Activated gamma-delta T cell treated with anti-CD3 and anti-CD28 coated beads, Interleukin-2, amount 50 U/mL, for 16 hours (primary cell): ENCODE data around the gene RAP1A.

Source experiments
- DNase-seq: peaks from one replicate; pipeline ENCODE4 v3.0.0-alpha.2; 2020; ENCODE audit warnings: low read depth

The RAP1A gene

GRCh38 chr1:111720274-111720976, 100.8 kb downstream of the RAP1A start:
- DNase-seq = no peak

GRCh38 chr1:111720977-111721786, 101.6 kb downstream of the RAP1A start:
- DNase-seq = no peak

- no peak for DNase-seq
Measured at GRCh38 chr1:111723091-111723806, 103.7 kb downstream of the RAP1A start.

- DNase-seq = no peak
Measured at GRCh38 chr1:111723871-111724270, 104.3 kb downstream of the RAP1A start.

- no peak for DNase-seq
Measured at GRCh38 chr1:111725192-111725591, 105.6 kb downstream of the RAP1A start.

GRCh38 chr1:111727056-111727455, 107.5 kb downstream of the RAP1A start:
- no peak for DNase-seq

GRCh38 chr1:111729271-111729921, 109.8 kb downstream of the RAP1A start:
- DNase-seq = no peak

- DNase-seq = no peak
Measured at GRCh38 chr1:111729946-111730681, 110.5 kb downstream of the RAP1A start.

- no peak for DNase-seq
Measured at GRCh38 chr1:111730706-111731105, 111.1 kb downstream of the RAP1A start.

GRCh38 chr1:111731956-111732355, 112.4 kb downstream of the RAP1A start:
- DNase-seq = no peak

GRCh38 chr1:111732718-111733117, 113.1 kb downstream of the RAP1A start:
- no peak for DNase-seq

GRCh38 chr1:111733183-111733991, 113.8 kb downstream of the RAP1A start:
- DNase-seq = no peak

- DNase-seq = no peak
Measured at GRCh38 chr1:111733992-111734341, 114.4 kb downstream of the RAP1A start.

- DNase-seq = no peak
Measured at GRCh38 chr1:111734426-111734825, 114.8 kb downstream of the RAP1A start.

GRCh38 chr1:111734856-111735255, 115.3 kb downstream of the RAP1A start:
- no peak for DNase-seq

- no peak for DNase-seq
Measured at GRCh38 chr1:111735321-111735720, 115.7 kb downstream of the RAP1A start.

- no peak for DNase-seq
Measured at GRCh38 chr1:111735858-111736544, 116.4 kb downstream of the RAP1A start.

- DNase-seq = no peak
Measured at GRCh38 chr1:111736548-111737215, 117.1 kb downstream of the RAP1A start.
